Omental fat pad (tissue), 4 donors: ENCODE data around the gene SALL4. TPM values are rescaled to one million over a fixed set of nuclear protein-coding genes. Genes with fewer than 3 reads are reported as not detected.
"Not testable (repeated sequence)": the region's sequence is repeated elsewhere in the genome, so short reads cannot be mapped to it uniquely, and the experiment has no call there.

Experiments
- ATAC-seq: fragments of 150-250 bp; one replicate; pipeline ENCODE4 v1.9.1; 2016; ENCODE audit warnings: mild to moderate bottlenecking, moderate library complexity; ENCODE audit not compliant: low FRiP score
- DNase-seq: peaks from one replicate; pipeline ENCODE4 v3.0.0-alpha.2; 2019; ENCODE audit warnings: low spot score
- total RNA-seq, 4 donors: library from RNA; depleted of rRNA; stranded (reverse); fragments of >200 nt; gene quantifications; one replicate each; pipeline ENCODE4 v1.1.0, GENCODE V29; 2016
- TF ChIP-seq, protein P1 (sequence below), 3 donors: fragments of 450-650 bp; IDR thresholded peaks; one replicate each; pipeline ENCODE4 v1.5.1; 2016 to 2017; ENCODE audit warnings: antibody characterized with exemption in 3 of 3, mild to moderate bottlenecking in 3 of 3, moderate library complexity in 2 of 3

The SALL4 gene
- total RNA-seq, 4 donors from 2014 or later: 0.09 to 0.24 (median 0.19) TPM; not detected in 1

DNA sequence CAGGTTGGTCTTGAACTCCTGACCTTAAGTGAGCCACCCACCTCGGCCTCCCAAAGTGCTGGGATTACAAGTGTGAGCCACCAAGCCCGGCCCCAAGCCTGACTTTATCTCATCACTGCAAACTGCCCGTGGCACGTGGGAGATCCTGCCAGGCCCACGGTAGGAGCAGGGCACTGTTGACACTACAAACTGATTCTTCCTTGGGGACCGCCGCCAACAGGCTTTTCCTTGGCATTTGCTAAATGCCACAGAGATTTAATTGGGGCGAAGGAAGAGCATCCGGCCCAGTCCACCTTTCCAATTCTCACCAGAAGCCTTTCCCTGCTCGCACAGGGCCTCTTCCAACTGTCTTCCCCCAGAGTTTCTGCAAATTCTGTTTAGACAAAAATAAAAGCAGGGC, 45.1 kb downstream of the SALL4 start:
- ATAC-seq (no peak), DNase-seq (no peak)
- TF ChIP-seq, protein P1, sequence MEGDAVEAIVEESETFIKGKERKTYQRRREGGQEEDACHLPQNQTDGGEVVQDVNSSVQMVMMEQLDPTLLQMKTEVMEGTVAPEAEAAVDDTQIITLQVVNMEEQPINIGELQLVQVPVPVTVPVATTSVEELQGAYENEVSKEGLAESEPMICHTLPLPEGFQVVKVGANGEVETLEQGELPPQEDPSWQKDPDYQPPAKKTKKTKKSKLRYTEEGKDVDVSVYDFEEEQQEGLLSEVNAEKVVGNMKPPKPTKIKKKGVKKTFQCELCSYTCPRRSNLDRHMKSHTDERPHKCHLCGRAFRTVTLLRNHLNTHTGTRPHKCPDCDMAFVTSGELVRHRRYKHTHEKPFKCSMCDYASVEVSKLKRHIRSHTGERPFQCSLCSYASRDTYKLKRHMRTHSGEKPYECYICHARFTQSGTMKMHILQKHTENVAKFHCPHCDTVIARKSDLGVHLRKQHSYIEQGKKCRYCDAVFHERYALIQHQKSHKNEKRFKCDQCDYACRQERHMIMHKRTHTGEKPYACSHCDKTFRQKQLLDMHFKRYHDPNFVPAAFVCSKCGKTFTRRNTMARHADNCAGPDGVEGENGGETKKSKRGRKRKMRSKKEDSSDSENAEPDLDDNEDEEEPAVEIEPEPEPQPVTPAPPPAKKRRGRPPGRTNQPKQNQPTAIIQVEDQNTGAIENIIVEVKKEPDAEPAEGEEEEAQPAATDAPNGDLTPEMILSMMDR (IDR thresholded peaks at IDR 0.05): no peak

DNA sequence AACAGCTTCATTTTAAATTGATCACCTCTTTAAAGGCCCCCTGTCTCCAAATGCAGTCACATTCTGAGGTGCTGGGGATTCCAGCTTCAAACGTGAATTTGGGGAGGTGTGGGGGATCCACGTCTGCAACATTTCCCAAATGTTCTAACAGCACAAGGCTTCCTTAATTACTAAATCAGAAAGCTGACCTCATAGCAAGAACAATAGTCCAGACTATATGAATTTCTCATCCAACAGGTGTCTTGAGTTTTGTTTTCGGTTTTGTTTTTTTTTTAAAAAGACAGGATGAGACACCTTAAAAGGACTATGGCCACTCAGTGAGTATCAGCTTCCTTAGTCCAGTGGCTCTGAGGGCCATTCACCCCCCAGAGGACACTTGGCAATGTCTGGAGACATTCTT, 45.7 kb downstream of the SALL4 start:
- TF ChIP-seq, protein P1 (IDR thresholded peaks at IDR 0.05): no peak
- ATAC-seq (no peak), DNase-seq (no peak)

DNA sequence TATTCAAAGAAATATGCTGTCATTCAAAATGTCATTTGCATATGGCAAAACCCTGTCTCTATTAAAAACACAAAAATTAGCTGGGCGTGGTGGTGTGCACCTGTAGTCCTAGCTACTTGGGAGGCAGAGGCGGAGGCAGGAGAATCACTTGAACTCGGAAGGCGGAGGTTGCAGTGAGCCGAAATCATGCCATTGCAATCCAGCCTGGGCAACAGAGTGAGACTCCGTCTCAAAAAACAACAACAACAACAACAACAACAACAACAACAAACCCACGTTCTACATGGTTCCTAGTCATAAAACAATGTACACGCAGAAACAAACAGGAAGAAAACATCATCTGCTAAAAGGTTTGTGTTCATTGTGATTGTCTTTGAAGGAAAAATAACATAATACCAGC, 49.1 kb downstream of the SALL4 start:
- ATAC-seq, DNase-seq: not testable (repeated sequence)

DNA sequence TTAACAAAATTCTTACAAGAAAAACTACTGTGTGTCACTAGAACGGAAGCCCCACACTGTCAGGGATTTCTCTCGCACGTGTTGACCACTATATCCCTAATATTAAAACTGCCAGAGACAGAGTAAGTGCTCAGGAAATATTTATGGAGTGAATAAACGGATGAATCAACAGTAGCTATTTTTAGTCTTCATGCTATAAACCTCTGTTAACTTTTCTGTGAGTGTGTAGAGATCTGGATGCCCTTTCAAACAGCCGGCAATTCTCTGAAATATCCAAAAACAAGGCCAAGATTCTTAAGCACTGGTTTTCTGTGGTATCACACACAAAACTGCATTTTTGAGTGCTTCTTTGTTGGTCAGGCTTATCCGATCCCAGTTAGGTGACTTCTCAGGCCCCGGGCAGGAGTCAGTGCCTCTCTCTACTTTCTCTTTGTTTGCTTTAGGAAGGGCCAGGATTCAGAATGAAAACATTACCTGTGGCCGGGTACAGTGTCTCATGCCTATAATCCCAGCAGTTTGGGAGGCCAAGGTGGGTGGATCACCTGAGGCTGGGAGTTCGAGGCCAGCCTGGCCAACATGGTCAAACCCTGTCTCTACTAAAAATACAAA, 49.9 kb downstream of the SALL4 start:
- no peak for DNase-seq
- TF ChIP-seq, protein P1 (IDR thresholded peaks at IDR 0.05): no peak
- ATAC-seq: peak; percentile 52

DNA sequence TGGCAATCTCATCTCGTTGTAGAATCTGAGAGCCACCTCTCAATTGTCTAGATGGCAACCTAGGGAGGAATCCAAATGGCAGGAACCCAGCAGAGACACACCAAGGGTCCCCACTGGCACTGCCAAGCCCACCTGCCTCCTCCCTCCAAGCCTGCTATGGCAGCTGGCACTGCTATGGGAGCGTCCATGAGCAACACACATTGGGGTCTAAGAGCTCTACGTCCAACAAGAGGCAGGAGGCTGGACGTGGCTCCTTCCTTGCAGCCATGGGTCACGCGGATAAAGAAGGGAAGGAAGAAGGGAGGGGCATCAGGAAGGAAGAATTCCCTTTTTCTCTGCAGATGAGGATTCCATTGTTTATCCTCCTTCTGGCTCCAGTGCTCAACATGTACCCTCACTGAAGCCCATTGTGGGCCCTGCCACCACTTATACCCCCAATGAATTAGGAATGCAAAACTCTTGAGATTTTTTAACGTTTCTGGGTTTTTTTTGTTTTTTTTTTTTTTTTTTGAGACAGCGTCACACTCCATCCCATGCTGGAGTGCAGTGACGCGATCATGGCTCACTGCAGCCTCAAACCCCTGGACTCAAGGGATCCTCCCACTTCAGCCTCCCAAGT, 51.4 kb downstream of the SALL4 start:
- no peak for DNase-seq

DNA sequence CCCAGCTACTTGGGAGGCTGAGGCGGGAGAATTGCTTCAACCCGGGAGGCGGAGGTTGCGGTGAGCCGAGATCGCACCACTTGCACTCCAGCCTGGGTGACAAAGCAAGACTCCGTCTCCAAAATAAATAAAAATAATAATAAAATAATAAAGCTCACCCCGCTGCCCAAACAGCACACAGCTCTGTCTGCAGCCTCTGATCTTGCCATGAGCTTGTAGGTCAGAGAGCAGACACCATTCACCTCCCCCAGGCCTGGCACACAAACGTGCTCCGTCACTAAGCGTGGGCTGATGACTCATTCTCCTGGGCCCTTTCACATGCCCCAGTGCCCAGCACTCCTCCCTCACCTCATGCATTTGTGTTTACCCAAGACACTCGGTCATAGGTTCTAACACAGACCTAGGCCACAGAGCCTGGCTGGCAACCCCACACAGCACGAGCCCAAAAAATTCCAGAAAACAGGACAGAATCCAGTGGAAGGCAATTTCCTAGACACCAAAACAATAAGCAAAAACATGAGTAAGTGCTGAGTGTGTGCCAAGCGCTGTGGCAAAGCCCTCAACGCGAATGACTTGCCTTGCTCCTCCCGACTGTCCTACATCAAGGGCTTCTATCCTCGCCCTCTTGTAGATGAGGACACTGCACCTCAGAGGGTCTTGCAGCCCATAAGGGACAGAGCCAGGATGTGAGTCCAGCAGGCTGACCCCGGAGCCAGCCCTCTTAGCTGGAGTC, 52.1 kb downstream of the SALL4 start:
- TF ChIP-seq, protein P1 (IDR thresholded peaks at IDR 0.05): no peak
- DNase-seq (no peak), ATAC-seq (peak; percentile 94)

More for the DNA sequence above, 51.4 kb downstream of the SALL4 start:
- TF ChIP-seq, protein P1 (IDR thresholded peaks at IDR 0.05): no peak
- ATAC-seq: no peak

DNA sequence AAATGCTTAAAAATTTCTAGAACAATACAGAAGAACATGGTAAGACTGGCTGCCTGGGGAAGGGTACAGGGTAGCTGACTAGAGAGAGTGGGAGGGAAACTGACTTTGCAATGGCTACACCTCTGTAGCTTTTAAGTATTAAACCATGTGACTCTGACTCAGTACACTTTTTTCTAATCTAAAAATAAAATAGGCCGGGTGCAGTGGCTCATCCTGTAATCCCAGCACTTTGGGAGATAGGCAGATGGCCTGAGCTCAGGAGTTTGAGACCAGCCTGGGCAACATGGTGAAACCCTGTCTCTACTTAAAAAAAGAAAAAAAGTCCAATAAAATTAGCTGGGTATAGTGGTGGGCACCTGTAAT, 52.7 kb downstream of the SALL4 start:
- DNase-seq: no peak
- TF ChIP-seq, protein P1 (IDR thresholded peaks at IDR 0.05): no peak
- peak; percentile 53 for ATAC-seq
